IMR-90 (cell line): ENCODE data around the gene SGTB. TPM values are rescaled to one million over a fixed set of nuclear protein-coding genes. Genes with fewer than 3 reads are reported as not detected.

ENCODE experiments used
- ATAC-seq: fragments of 200-7000 bp; cut with Tn5 transposase; 2 replicates; pipeline ENCODE4 v1.9.1; 2020; ENCODE audit warnings: low read depth, mild to moderate bottlenecking, moderate library complexity
- BruUV-seq: library from RNA; stranded (reverse); fragments of 400-500 nt; replicated peaks from 2 replicates; lab custom pipeline; 2021; lab: Mats Ljungman, UMichigan
- CTCF ChIA-PET: fragments of 300-600 bp; formaldehyde crosslinking; extraction: SDS; loops from one replicate; lab custom pipeline; 2021; ENCODE audit warnings: antibody characterized with exemption; lab: Yijun Ruan, JAX
- POLR2A ChIA-PET: fragments of 300-600 bp; sonication (Branson Sonifier 250); formaldehyde crosslinking; loops from one replicate; lab custom pipeline; 2022; ENCODE audit warnings: antibody characterized with exemption; ENCODE audit not compliant: unreplicated experiment; lab: Charles Lee
- DNase-seq: peaks from one replicate; pipeline ENCODE4 v3.0.0; 2013
- H2AFZ ChIP-seq: replicated peaks from 2 replicates; pipeline ENCODE3; 2013; ENCODE audit warnings: low read length, mild to moderate bottlenecking; ENCODE audit not compliant: poor library complexity
- H2AK5ac ChIP-seq: 2 replicates; pipeline ENCODE4 v1.6.1; 2013; ENCODE audit warnings: low read depth, low read length, inconsistent platforms
- H2AK9ac ChIP-seq: replicated peaks from 2 replicates; pipeline ENCODE3; 2013; ENCODE audit warnings: mild to moderate bottlenecking, low read depth, low read length, moderate library complexity; ENCODE audit not compliant: poor library complexity
- H2BK120ac ChIP-seq: 2 replicates; pipeline ENCODE4 v1.6.1; 2013; ENCODE audit warnings: low read depth, low read length, inconsistent platforms
- H2BK15ac ChIP-seq: 3 replicates; pipeline ENCODE4 v1.6.1; 2013; ENCODE audit warnings: low read depth, low read length, inconsistent platforms
- H2BK20ac ChIP-seq: 2 replicates; pipeline ENCODE4 v1.6.1; 2013; ENCODE audit warnings: low read depth, mild to moderate bottlenecking, inconsistent platforms, low read length, moderate library complexity
- H2BK5ac ChIP-seq: 2 replicates; pipeline ENCODE4 v1.6.1; 2013; ENCODE audit warnings: mild to moderate bottlenecking, low read depth, low read length, inconsistent platforms; ENCODE audit not compliant: poor library complexity, severe bottlenecking
- H3K14ac ChIP-seq: replicated peaks from 2 replicates; pipeline ENCODE4 v1.6.1; 2013; ENCODE audit warnings: low read depth, low read length, inconsistent platforms
- H3K18ac ChIP-seq: 2 replicates; pipeline ENCODE4 v1.6.1; 2013; ENCODE audit warnings: low read depth, low read length, control low read depth
- H3K23ac ChIP-seq: 2 replicates; pipeline ENCODE4 v1.6.1; 2013; ENCODE audit warnings: low read depth, low read length, inconsistent platforms
- H3K27ac ChIP-seq: 2 replicates; pipeline ENCODE4 v1.5.1; 2013; ENCODE audit warnings: mild to moderate bottlenecking, control low read depth, low read length; ENCODE audit not compliant: insufficient read depth
- H3K27me3 ChIP-seq: 2 replicates; pipeline ENCODE4 v1.6.1; 2013; ENCODE audit warnings: low read length; ENCODE audit not compliant: control insufficient read depth, insufficient read depth
- H3K36me3 ChIP-seq: 2 replicates; pipeline ENCODE4 v1.6.1; 2013; ENCODE audit warnings: low read length, mixed read lengths; ENCODE audit not compliant: control insufficient read depth, insufficient read depth
- H3K4ac ChIP-seq: 2 replicates; pipeline ENCODE4 v1.6.1; 2013; ENCODE audit warnings: low read depth, low read length, inconsistent platforms
- H3K4me1 ChIP-seq: 2 replicates; pipeline ENCODE4 v1.6.1; 2013; ENCODE audit warnings: low read length, mixed read lengths; ENCODE audit not compliant: control insufficient read depth, insufficient read depth
- H3K4me2 ChIP-seq: 2 replicates; pipeline ENCODE4 v1.6.1; 2013; ENCODE audit warnings: low read depth, mild to moderate bottlenecking, control low read depth, low read length, moderate library complexity
- H3K4me3 ChIP-seq: 2 replicates; pipeline ENCODE4 v1.5.1; 2013; ENCODE audit warnings: low read depth, mild to moderate bottlenecking, control low read depth, low read length, moderate library complexity; ENCODE audit not compliant: insufficient read depth
- H3K56ac ChIP-seq: 2 replicates; pipeline ENCODE4 v1.6.1; 2013; ENCODE audit warnings: low read length, inconsistent platforms; ENCODE audit not compliant: insufficient read depth; ENCODE audit errors: extremely low read depth
- H3K79me1 ChIP-seq, 2 experiments: 2 replicates each; pipeline ENCODE4 v1.6.1; 2013; ENCODE audit warnings: low read length in 2 of 2, inconsistent platforms in 1 of 2, low read depth in 1 of 2
- H3K9ac ChIP-seq: 2 replicates; pipeline ENCODE4 v1.6.1; 2013; ENCODE audit warnings: low read depth, low read length, control low read depth
- H3K9me1 ChIP-seq: 2 replicates; pipeline ENCODE4 v1.6.1; 2013; ENCODE audit warnings: low read length, inconsistent platforms; ENCODE audit not compliant: insufficient read depth
- H3K9me3 ChIP-seq: 2 replicates; pipeline ENCODE4 v1.6.1; 2013; ENCODE audit warnings: low read length; ENCODE audit not compliant: control insufficient read depth, insufficient read depth
- H4K20me1 ChIP-seq: 2 replicates; pipeline ENCODE4 v1.6.1; 2013; ENCODE audit warnings: low read length, inconsistent platforms; ENCODE audit not compliant: insufficient read depth
- H4K5ac ChIP-seq: 2 replicates; pipeline ENCODE4 v1.6.1; 2013; ENCODE audit warnings: mild to moderate bottlenecking, low read depth, low read length, control low read depth
- H4K8ac ChIP-seq, 2 experiments: 2 replicates each; pipeline ENCODE4 v1.6.1; 2013; ENCODE audit warnings: low read depth in 2 of 2, low read length in 2 of 2, control low read depth in 1 of 2, inconsistent platforms in 1 of 2
- H4K91ac ChIP-seq: 2 replicates; pipeline ENCODE4 v1.6.1; 2013; ENCODE audit warnings: low read depth, low read length, inconsistent platforms; ENCODE audit not compliant: insufficient read depth
- BHLHE40 ChIP-seq: fragments of 150-350 bp; IDR thresholded peaks from 2 replicates; pipeline ENCODE4 v1.6.1; 2016; ENCODE audit warnings: mild to moderate bottlenecking, low read depth, low read length
- CHD1 ChIP-seq: IDR thresholded peaks from 2 replicates; pipeline ENCODE4 v1.6.1; 2012; ENCODE audit warnings: low read depth, low read length, improper control_type of control experiment
- CTCF ChIP-seq: conservative IDR thresholded peaks from 2 replicates; pipeline ENCODE4 v1.5.1; 2012; ENCODE audit warnings: mild to moderate bottlenecking, low read depth, low read length, improper control_type of control experiment
- FOS ChIP-seq: fragments of 150-350 bp; IDR thresholded peaks from 2 replicates; pipeline ENCODE4 v1.6.1; 2016; ENCODE audit warnings: low read depth, low read length
- MAFK ChIP-seq: IDR thresholded peaks from 2 replicates; pipeline ENCODE4 v1.6.1; 2012; ENCODE audit warnings: low read depth, low read length, improper control_type of control experiment
- MAZ ChIP-seq: IDR thresholded peaks from 2 replicates; pipeline ENCODE4 v1.6.1; 2012; ENCODE audit warnings: low read depth, mild to moderate bottlenecking, low read length, improper control_type of control experiment, moderate library complexity, borderline replicate concordance
- MXI1 ChIP-seq: IDR thresholded peaks from 2 replicates; pipeline ENCODE4 v1.6.1; 2012; ENCODE audit warnings: low read depth, mild to moderate bottlenecking, low read length, moderate library complexity, borderline replicate concordance
- POLR2A ChIP-seq: IDR thresholded peaks from 2 replicates; pipeline ENCODE4 v1.6.1; 2012; ENCODE audit warnings: mild to moderate bottlenecking, low read depth, low read length
- RAD21 ChIP-seq: IDR thresholded peaks from 2 replicates; pipeline ENCODE4 v1.6.1; 2012; ENCODE audit warnings: low read length, improper control_type of control experiment
- RCOR1 ChIP-seq: IDR thresholded peaks from 2 replicates; pipeline ENCODE4 v1.6.1; 2012; ENCODE audit warnings: mild to moderate bottlenecking, low read length, improper control_type of control experiment; ENCODE audit not compliant: insufficient replicate concordance
- RFX5 ChIP-seq: IDR thresholded peaks from 2 replicates; pipeline ENCODE4 v1.8.0; 2012; ENCODE audit warnings: low read depth, mild to moderate bottlenecking, low read length, moderate library complexity
- SMC3 ChIP-seq: fragments of 150-350 bp; IDR thresholded peaks from 2 replicates; pipeline ENCODE4 v1.6.1; 2016; ENCODE audit warnings: low read depth, mild to moderate bottlenecking, antibody characterized with exemption, low read length, moderate library complexity
- WGBS, 2 experiments: methylation state at CpG; one replicate each; pipeline versions ENCODE4 v1.1.5 to v1.1.7; 2013; ENCODE audit warnings: missing lambda C conversion rate in 2 of 2; ENCODE audit not compliant: insufficient read length in 1 of 2; ENCODE audit errors: extremely low coverage in 2 of 2; 5-methylcytosine and 5-hydroxymethylcytosine counted together
- dilution Hi-C: fragments of 300-500 bp; cut with HindIII; formaldehyde crosslinking; loops from one replicate; pipeline ENCODE4 v1.14.3; 2018; ENCODE audit warnings: low sequenced_read_pairs; ENCODE audit not compliant: unreplicated experiment
- in situ Hi-C: fragments of 300-500 bp; cut with MboI; formaldehyde crosslinking; loops from 3 replicates; pipeline ENCODE4 v1.14.3; 2019; ENCODE audit warnings: low sequenced_read_pairs, inconsistent platforms, mixed read lengths
- intact Hi-C: fragments of 100-400 bp; cut with micrococcal nuclease; formaldehyde crosslinking; loops from 2 replicates; pipeline ENCODE4 v1.10.0; 2022
- polyA plus RNA-seq, 3 experiments: library from polyadenylated mRNA; depleted of rRNA; stranded (reverse); fragments of >200 nt; gene quantifications; 2 replicates each; pipeline ENCODE4 v1.2.3, GENCODE V29; 2012; ENCODE audit warnings: low replicate concordance in 1 of 3
- total RNA-seq: library from RNA; depleted of rRNA; stranded (reverse); fragments of >200 nt; gene quantifications from 2 replicates; pipeline ENCODE4 v1.2.3, GENCODE V29; 2012
- TF ChIP-seq, protein P1 (sequence below): fragments of 150-350 bp; IDR thresholded peaks from 2 replicates; pipeline ENCODE4 v1.6.1; 2017; ENCODE audit warnings: mild to moderate bottlenecking, antibody characterized with exemption, low read length, low read depth

SGTB gene
- total and polyA plus RNA-seq, 2 of the 4 experiments (the other 2 are of a cell fraction) = 7.5 to 15.1 TPM

DNA sequence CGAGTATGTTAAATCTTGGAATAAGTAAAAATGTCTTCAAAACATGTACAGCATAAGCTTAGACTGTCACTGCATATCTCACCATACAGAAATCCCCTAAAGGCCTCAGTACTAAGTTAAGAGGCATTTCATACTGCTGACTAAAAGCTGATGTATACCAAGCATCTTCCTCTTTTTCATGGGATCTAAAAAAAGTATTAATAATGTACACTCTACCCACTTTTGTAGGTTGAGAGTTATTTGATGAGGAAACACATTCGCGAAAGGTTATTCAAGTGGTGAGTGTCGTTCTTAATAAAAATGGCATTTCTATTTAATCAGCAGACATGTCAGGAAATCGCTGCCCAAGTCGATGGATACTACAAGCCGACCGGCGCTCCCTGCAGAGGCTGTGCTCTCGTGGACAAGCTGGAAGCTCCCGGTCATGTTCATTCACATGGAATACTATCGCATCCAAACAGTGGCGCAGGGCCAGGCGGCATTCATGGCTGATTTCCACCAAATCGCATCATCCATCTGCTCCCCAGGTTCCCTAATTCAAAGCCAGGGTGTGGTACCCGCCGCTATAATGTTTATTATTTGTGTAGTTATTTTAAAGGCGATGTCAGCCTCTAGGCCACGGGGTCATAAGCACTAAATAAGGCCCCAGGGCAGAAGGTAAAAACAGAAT lies 724 bp downstream of the SGTB start:
- peaks cover 4% of the 10 kb centered on the region for H3K4me1 ChIP-seq
- peak overlapping the region; percentile 22 for H2BK5ac ChIP-seq
- no peaks in the 10 kb centered on the region for H3K9me3 ChIP-seq
- H4K20me1 ChIP-seq = 0 out of 2 replicates have a peak, but pooled peaks cover 5% of the 10 kb centered on the region
- in situ Hi-C loops (no loop called here), dilution Hi-C loops (no loop called here), intact Hi-C loops (loop anchor here (2.0 to 10.0 kb wide), 3 partner anchors 96 to 424 kb away; partner anchors contain the start of genes SHLD3, SREK1, TRAPPC13 and TRIM23)
- no peaks in the 10 kb centered on the region for H3K27me3 ChIP-seq
- H3K9me1 ChIP-seq = no peaks in the 10 kb centered on the region
- H2BK15ac ChIP-seq = no peak overlapping the region
- ChIA-PET CTCF (interaction anchor here (0.6 kb wide), 1 partner anchor 210 kb away, joined by 3 read pairs; no protein-coding TSS in a partner anchor), POLR2A (interaction anchor here (0.6 kb wide), 1 partner anchor 283 kb away, joined by 18 read pairs; no protein-coding TSS in a partner anchor)
- no peak overlapping the region for H2AK5ac ChIP-seq
- ATAC-seq (peak; percentile 44), DNase-seq (peak; percentile 83)
- H2AK9ac ChIP-seq = peak overlapping the region; percentile 56
- H2AFZ ChIP-seq = peak overlapping the region; percentile 90
- H3K56ac ChIP-seq = no peak overlapping the region
- H3K4me2 ChIP-seq = peak overlapping the region; percentile 93
- peaks cover 1% of the 10 kb centered on the region; the same call in 1 of the 2 replicates for H3K36me3 ChIP-seq
- H3K23ac ChIP-seq = peak overlapping the region; percentile 30
- peaks cover 16 to 52% of the 10 kb centered on the region in 2 experiments for H3K79me1 ChIP-seq
- H4K91ac ChIP-seq = no peak overlapping the region
- 0% methylated on average over 2 of the region's 19 CpGs; no CpG with 5 or more reads in 1 of the 2 experiments for WGBS, 2 experiments
- H3K9ac ChIP-seq = peak overlapping the region; percentile 69
- H3K4ac ChIP-seq = 0 out of 2 replicates have a peak overlapping the region, but pooled peaks have one; percentile 12
- peak overlapping the region; percentile 11; the same call in 1 of the 2 replicates for H4K5ac ChIP-seq
- BruUV-seq = no TSS peak
- no peak overlapping the region for H2BK120ac ChIP-seq
- peak overlapping the region in 1 of 2 experiments; percentile 8; a peak in 1 of 4 replicates for H4K8ac ChIP-seq
- H2BK20ac ChIP-seq = no peak overlapping the region
- peak overlapping the region; percentile 56 for H3K27ac ChIP-seq
- H3K4me3 ChIP-seq = peak overlapping the region; percentile 98
- H3K14ac ChIP-seq = peak overlapping the region; percentile 1; the same call in 1 of the 2 replicates
- no peak overlapping the region for H3K18ac ChIP-seq
- TF ChIP-seq MAFK (no peak), RAD21 (0 out of 2 replicates have a peak, but pooled peaks have one; percentile 10), CTCF (no peak), MXI1 (peak; percentile 86; the same call in 1 of the 2 replicates), CHD1 (no peak), SMC3 (no peak), RFX5 (no peak), BHLHE40 (no peak), RCOR1 (no peak), FOS (no peak), POLR2A (0 out of 2 replicates have a peak, but pooled peaks have one; percentile 8), MAZ (no peak)
- TF ChIP-seq, protein P1, sequence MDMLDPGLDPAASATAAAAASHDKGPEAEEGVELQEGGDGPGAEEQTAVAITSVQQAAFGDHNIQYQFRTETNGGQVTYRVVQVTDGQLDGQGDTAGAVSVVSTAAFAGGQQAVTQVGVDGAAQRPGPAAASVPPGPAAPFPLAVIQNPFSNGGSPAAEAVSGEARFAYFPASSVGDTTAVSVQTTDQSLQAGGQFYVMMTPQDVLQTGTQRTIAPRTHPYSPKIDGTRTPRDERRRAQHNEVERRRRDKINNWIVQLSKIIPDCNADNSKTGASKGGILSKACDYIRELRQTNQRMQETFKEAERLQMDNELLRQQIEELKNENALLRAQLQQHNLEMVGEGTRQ = no peak
